Astrocyte (in vitro differentiated cells and primary cell): Measurements from ENCODE around the gene NR3C1.

ENCODE experiments used
- EZH2 ChIP-seq: IDR thresholded peaks from 2 replicates; pipeline ENCODE4 v1.6.1; 2012; ENCODE audit warnings: mild to moderate bottlenecking, low read length, inconsistent platforms; ENCODE audit not compliant: insufficient read depth
- TF ChIP-seq, protein P1 (sequence below): IDR thresholded peaks from 2 replicates; pipeline ENCODE4 v1.5.1; 2011; ENCODE audit warnings: low read depth, mild to moderate bottlenecking, inconsistent platforms, low read length, moderate library complexity; ENCODE audit not compliant: insufficient read depth

DNA sequence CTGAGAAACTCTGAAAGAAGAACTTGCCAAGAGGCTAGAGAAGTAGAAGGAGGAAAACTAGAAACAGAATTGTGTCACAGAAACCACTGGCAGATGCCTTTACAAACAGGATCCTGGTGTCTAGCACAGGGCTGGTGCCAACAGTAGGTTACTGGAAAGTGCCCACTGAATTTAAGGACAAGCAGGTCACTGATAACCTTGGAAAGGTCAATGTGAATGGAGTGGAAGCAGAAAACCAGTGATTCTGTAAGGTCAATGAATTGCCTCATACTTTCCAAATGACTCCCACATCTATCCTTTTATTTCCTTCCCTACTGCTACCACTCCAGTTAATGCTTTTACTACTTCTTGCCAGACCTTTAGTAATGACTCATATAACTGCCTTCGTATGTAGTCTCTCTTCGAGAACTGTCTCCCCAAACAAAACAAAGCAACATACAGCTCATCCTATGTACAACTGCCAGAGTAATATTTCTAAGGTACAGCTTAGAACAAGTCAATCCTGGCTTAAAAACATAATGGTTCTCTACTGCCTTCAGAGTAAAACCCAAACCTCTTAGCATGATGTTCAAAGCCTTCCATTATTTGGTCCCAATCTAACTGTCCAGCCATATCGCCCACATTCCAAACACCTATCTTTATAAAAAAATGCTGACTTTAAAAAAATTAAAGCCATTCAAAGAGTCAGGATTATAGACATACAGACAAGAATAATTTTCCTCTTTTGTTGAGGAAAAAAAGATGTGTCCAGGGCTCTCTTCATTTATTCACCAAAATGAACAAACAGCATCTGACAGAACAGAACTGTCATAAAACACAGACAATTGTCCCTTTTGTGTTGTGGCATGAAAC is 52.5 kb downstream of the NR3C1 start:
- TF ChIP-seq, protein P1, sequence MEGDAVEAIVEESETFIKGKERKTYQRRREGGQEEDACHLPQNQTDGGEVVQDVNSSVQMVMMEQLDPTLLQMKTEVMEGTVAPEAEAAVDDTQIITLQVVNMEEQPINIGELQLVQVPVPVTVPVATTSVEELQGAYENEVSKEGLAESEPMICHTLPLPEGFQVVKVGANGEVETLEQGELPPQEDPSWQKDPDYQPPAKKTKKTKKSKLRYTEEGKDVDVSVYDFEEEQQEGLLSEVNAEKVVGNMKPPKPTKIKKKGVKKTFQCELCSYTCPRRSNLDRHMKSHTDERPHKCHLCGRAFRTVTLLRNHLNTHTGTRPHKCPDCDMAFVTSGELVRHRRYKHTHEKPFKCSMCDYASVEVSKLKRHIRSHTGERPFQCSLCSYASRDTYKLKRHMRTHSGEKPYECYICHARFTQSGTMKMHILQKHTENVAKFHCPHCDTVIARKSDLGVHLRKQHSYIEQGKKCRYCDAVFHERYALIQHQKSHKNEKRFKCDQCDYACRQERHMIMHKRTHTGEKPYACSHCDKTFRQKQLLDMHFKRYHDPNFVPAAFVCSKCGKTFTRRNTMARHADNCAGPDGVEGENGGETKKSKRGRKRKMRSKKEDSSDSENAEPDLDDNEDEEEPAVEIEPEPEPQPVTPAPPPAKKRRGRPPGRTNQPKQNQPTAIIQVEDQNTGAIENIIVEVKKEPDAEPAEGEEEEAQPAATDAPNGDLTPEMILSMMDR: no peak
- no peak for TF ChIP-seq EZH2
